Esophagus muscularis mucosa (tissue), 3 donors: ENCODE data around the gene BIRC6.

Experiments used
- POLR2A ChIP-seq: fragments of 450-650 bp; IDR thresholded peaks from one replicate; pipeline ENCODE4 v1.6.1; 2017; ENCODE audit warnings: antibody characterized with exemption, moderate library complexity, mild to moderate bottlenecking, low read depth
- POLR2AphosphoS5 ChIP-seq, 2 donors: sonication (generic); formaldehyde crosslinking; IDR thresholded peaks; one replicate each; pipeline ENCODE4 v1.6.1; 2017; ENCODE audit warnings: antibody characterized with exemption in 2 of 2
- TF ChIP-seq, protein P1 (sequence below), 3 experiments: fragments of 200-600 bp in 2 of 3; fragments of 450-650 bp in 1 of 3; sonication (generic) in 2 of 3; IDR thresholded peaks; one replicate each; pipeline ENCODE4 v1.5.1; 2017 to 2019; ENCODE audit warnings: antibody characterized with exemption in 3 of 3, mild to moderate bottlenecking in 2 of 3, moderate library complexity in 1 of 3

DNA sequence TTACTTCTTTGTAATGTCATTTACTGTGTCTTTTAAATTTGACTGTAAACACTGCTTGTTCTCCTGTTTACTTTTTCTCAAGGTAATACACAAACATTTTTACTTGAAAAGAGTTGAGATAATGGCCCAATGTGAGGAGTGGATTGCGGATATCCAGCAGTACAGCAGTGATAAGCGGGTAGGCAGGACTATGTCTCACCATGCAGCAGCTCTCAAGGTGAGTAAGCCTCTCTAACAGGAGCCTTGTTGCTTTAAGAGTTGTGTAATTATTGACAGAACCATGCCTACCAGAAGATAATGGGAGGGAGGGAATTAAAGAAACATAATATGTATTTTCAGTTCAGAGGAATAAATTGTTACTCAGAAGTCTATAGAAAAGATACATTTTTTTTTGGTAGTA is 254.5 kb downstream of the BIRC6 start:
- TF ChIP-seq POLR2AphosphoS5 (IDR thresholded peaks at IDR 0.05) (no peak), POLR2A (no peak)
- TF ChIP-seq, protein P1, sequence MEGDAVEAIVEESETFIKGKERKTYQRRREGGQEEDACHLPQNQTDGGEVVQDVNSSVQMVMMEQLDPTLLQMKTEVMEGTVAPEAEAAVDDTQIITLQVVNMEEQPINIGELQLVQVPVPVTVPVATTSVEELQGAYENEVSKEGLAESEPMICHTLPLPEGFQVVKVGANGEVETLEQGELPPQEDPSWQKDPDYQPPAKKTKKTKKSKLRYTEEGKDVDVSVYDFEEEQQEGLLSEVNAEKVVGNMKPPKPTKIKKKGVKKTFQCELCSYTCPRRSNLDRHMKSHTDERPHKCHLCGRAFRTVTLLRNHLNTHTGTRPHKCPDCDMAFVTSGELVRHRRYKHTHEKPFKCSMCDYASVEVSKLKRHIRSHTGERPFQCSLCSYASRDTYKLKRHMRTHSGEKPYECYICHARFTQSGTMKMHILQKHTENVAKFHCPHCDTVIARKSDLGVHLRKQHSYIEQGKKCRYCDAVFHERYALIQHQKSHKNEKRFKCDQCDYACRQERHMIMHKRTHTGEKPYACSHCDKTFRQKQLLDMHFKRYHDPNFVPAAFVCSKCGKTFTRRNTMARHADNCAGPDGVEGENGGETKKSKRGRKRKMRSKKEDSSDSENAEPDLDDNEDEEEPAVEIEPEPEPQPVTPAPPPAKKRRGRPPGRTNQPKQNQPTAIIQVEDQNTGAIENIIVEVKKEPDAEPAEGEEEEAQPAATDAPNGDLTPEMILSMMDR (IDR thresholded peaks at IDR 0.05): no peak
